Liver (tissue), 9 donors: ENCODE measurements around the gene SLPI. TPM values are rescaled to one million over a fixed set of nuclear protein-coding genes. Genes with fewer than 3 reads are reported as not detected.

Source experiments
- DNase-seq: peaks from one replicate; pipeline ENCODE4 v3.0.0-alpha.2; 2017; ENCODE audit warnings: low spot score
- H3K27ac ChIP-seq, 2 donors: one replicate each; pipeline ENCODE4 v1.7.0; 2013; ENCODE audit warnings: inconsistent platforms in 2 of 2, low read length in 2 of 2, control low read depth in 1 of 2, low read depth in 1 of 2, mild to moderate bottlenecking in 1 of 2
- H3K27me3 ChIP-seq, 4 donors: one replicate each; pipeline versions ENCODE4 v1.6.1 to v1.7.0; 2013; ENCODE audit warnings: low read length in 3 of 4, inconsistent platforms in 1 of 4, mild to moderate bottlenecking in 1 of 4, moderate library complexity in 1 of 4; ENCODE audit not compliant: control insufficient read depth in 4 of 4, insufficient read depth in 4 of 4
- H3K36me3 ChIP-seq, 4 donors: one replicate each; pipeline versions ENCODE4 v1.6.1 to v1.7.0; 2013; ENCODE audit warnings: low read length in 3 of 4, mild to moderate bottlenecking in 3 of 4, low read depth in 1 of 4, moderate library complexity in 1 of 4; ENCODE audit not compliant: control insufficient read depth in 4 of 4, insufficient read depth in 3 of 4
- H3K4me1 ChIP-seq, 4 donors: one replicate each; pipeline versions ENCODE4 v1.6.1 to v1.7.0; 2013; ENCODE audit warnings: low read length in 3 of 4, mild to moderate bottlenecking in 3 of 4, moderate library complexity in 1 of 4; ENCODE audit not compliant: control insufficient read depth in 4 of 4, insufficient read depth in 4 of 4
- H3K4me3 ChIP-seq, 3 donors: one replicate each; pipeline versions ENCODE4 v1.6.1 to v1.7.0; 2013; ENCODE audit warnings: low read length in 3 of 3, control low read depth in 1 of 3, low read depth in 1 of 3, mild to moderate bottlenecking in 1 of 3
- H3K9ac ChIP-seq, 2 donors: one replicate each; pipeline ENCODE4 v1.7.0; 2013; ENCODE audit warnings: low read length in 2 of 2, mild to moderate bottlenecking in 2 of 2, moderate library complexity in 2 of 2, control low read depth in 1 of 2, low read depth in 1 of 2
- H3K9me3 ChIP-seq, 4 donors: one replicate each; pipeline versions ENCODE4 v1.6.1 to v1.7.0; 2013; ENCODE audit warnings: low read length in 3 of 4; ENCODE audit not compliant: control insufficient read depth in 4 of 4
- EGR1 ChIP-seq, 2 donors: IDR thresholded peaks; 2 replicates each; pipeline ENCODE4 v1.6.1; 2016 to 2018; ENCODE audit warnings: antibody characterized with exemption in 2 of 2, low read depth in 2 of 2
- FOXA1 ChIP-seq: IDR thresholded peaks from 2 replicates; pipeline ENCODE4 v1.6.1; 2016; ENCODE audit warnings: antibody characterized with exemption
- FOXA2 ChIP-seq: IDR thresholded peaks from 2 replicates; pipeline ENCODE4 v1.6.1; 2016; ENCODE audit warnings: antibody characterized with exemption
- GABPA ChIP-seq, 2 donors: IDR thresholded peaks in 1 of 2; conservative IDR thresholded peaks in 1 of 2; 2 replicates each; pipeline ENCODE4 v1.6.1; 2016; ENCODE audit warnings: antibody characterized with exemption in 2 of 2, mild to moderate bottlenecking in 1 of 2, moderate library complexity in 1 of 2
- HNF4A ChIP-seq, 2 donors: conservative IDR thresholded peaks; 2 replicates each; pipeline ENCODE4 v1.6.1; 2016; ENCODE audit warnings: antibody characterized with exemption in 2 of 2, mild to moderate bottlenecking in 2 of 2
- HNF4G ChIP-seq: IDR thresholded peaks from 2 replicates; pipeline ENCODE4 v1.6.1; 2016; ENCODE audit warnings: antibody characterized with exemption
- JUND ChIP-seq, 2 donors: IDR thresholded peaks; 2 replicates each; pipeline ENCODE4 v1.6.1; 2016; ENCODE audit warnings: antibody characterized with exemption in 2 of 2
- NR2F2 ChIP-seq: IDR thresholded peaks from 2 replicates; pipeline ENCODE4 v1.6.1; 2016; ENCODE audit warnings: antibody characterized with exemption
- RAD21 ChIP-seq, 2 donors: IDR thresholded peaks; 2 replicates each; pipeline ENCODE4 v1.6.1; 2016; ENCODE audit warnings: antibody characterized with exemption in 2 of 2, mild to moderate bottlenecking in 2 of 2
- RXRA ChIP-seq, 2 donors: IDR thresholded peaks; 2 replicates each; pipeline ENCODE4 v1.6.1; 2017 to 2018; ENCODE audit warnings: antibody characterized with exemption in 2 of 2, mild to moderate bottlenecking in 1 of 2
- SP1 ChIP-seq: IDR thresholded peaks from 2 replicates; pipeline ENCODE4 v1.6.1; 2018; ENCODE audit warnings: antibody characterized with exemption, mild to moderate bottlenecking
- TAF1 ChIP-seq: conservative IDR thresholded peaks from 2 replicates; pipeline ENCODE4 v1.6.1; 2016; ENCODE audit warnings: antibody characterized with exemption, mild to moderate bottlenecking
- YY1 ChIP-seq: IDR thresholded peaks from 2 replicates; pipeline ENCODE4 v1.6.1; 2016; ENCODE audit warnings: antibody characterized with exemption, mild to moderate bottlenecking
- WGBS: extraction: QIAGEN DNeasy Blood & Tissue Kit; methylation state at CpG from one replicate; pipeline ENCODE4 v1.1.7; 2013; 5-methylcytosine and 5-hydroxymethylcytosine counted together
- polyA plus RNA-seq, 2 donors: library from polyadenylated mRNA; stranded (reverse) in 1 of 2; unstranded in 1 of 2; fragments of 200-250 nt in 1 of 2; fragments of >200 nt in 1 of 2; fragmentation: Nextera tagmentation in 1 of 2; extraction: Ambion mirVana in 1 of 2; gene quantifications; one replicate each; pipeline versions ENCODE4 v1.2.1 to v1.2.3, GENCODE V29; 2013 to 2015
- total RNA-seq, 2 donors: library from RNA; depleted of rRNA; stranded (reverse); fragments of >200 nt; gene quantifications; one replicate each; pipeline ENCODE4 v1.2.3, GENCODE V29; 2014
- TF ChIP-seq, protein P1 (sequence below): IDR thresholded peaks from 2 replicates; pipeline ENCODE4 v1.6.1; 2016; ENCODE audit warnings: antibody characterized with exemption
- TF ChIP-seq, protein P2 (sequence below): fragments of 150-350 bp; IDR thresholded peaks from 2 replicates; pipeline ENCODE4 v1.5.1; 2017; ENCODE audit warnings: improper control_type of control experiment, low read depth, low read length; ENCODE audit not compliant: missing input control
- TF ChIP-seq, protein P3 (sequence below): IDR thresholded peaks from 2 replicates; pipeline ENCODE4 v1.6.1; 2016; ENCODE audit warnings: antibody characterized with exemption
- TF ChIP-seq, protein P4 (sequence below): IDR thresholded peaks from 2 replicates; pipeline ENCODE4 v1.6.1; 2016; ENCODE audit warnings: antibody characterized with exemption
- donor health status: healthy.
- donor health status: healthy.
- donor health status: healthy.
- donor health status: healthy.
- donor health status: healthy.

Gene SLPI
- total and polyA plus RNA-seq, 4 donors: 1.9 to 308 (median 93.9) TPM

DNA sequence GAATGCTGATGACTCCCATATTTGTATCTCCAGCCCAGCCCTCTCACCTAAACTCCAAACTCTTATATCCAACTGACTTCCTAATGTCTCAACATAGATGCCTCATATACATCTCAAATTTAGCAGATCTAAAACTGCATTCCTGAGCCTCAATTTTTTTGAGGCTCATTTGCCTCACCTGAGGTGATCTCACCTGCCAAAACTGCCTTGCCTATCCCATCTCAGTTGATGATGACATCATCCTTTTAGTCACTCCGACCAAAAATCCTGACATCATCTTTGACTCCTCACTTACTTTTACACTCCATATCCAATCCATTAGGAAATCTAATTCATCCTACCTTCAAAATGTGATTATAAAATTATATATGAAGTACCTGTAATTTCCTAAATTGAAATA is 25.6 kb upstream of the SLPI start:
- Histone ChIP-seq H3K4me1 (peaks cover 0 to 8% (median 0%) of the 10 kb centered on the region in 4 donors), H3K36me3 (no peaks in the 10 kb centered on the region), H3K9ac (no peak overlapping the region), H3K9me3 (no peaks in the 10 kb centered on the region), H3K27ac (no peak overlapping the region), H3K27me3 (no peaks in the 10 kb centered on the region), H3K4me3 (no peak overlapping the region)
- TF ChIP-seq HNF4G: no peak
- no peak for TF ChIP-seq RAD21 (IDR thresholded peaks at IDR 0.05)
- WGBS: 86% methylated on average over 1 of the region's 1 CpG
- DNase-seq: no peak

DNA sequence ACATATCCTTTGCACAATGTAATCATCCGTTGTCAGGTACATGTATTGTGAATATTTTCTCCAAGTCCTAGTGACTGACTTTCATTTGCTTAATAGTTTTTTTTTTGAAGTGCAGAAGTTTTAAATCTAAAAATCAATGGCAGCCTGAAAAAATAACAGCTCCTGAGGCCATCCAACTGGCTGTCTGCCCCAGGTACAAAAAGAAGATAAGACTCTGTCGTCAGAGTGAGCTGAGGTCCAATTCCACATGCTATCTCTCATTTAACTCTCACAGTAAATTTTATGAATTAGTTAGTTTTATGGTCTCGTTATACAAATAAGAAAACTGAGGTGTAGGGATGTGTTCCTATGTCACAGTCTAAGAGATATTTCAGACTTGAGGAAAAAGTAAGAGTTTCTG is 21.0 kb upstream of the SLPI start:
- WGBS: 29% methylated on average over 3 of the region's 3 CpGs
- no peak overlapping the region for H3K27ac ChIP-seq
- DNase-seq: no peak
- no peak overlapping the region for H3K9ac ChIP-seq
- peaks cover 0 to 11% (median 0%) of the 10 kb centered on the region in 4 donors for H3K4me1 ChIP-seq
- no peaks in the 10 kb centered on the region for H3K36me3 ChIP-seq
- no peak overlapping the region for H3K4me3 ChIP-seq
- H3K9me3 ChIP-seq: no peaks in the 10 kb centered on the region
- no peaks in the 10 kb centered on the region for H3K27me3 ChIP-seq
- TF ChIP-seq, protein P1, sequence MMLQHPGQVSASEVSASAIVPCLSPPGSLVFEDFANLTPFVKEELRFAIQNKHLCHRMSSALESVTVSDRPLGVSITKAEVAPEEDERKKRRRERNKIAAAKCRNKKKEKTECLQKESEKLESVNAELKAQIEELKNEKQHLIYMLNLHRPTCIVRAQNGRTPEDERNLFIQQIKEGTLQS: no peak
- TF ChIP-seq, protein P2, sequence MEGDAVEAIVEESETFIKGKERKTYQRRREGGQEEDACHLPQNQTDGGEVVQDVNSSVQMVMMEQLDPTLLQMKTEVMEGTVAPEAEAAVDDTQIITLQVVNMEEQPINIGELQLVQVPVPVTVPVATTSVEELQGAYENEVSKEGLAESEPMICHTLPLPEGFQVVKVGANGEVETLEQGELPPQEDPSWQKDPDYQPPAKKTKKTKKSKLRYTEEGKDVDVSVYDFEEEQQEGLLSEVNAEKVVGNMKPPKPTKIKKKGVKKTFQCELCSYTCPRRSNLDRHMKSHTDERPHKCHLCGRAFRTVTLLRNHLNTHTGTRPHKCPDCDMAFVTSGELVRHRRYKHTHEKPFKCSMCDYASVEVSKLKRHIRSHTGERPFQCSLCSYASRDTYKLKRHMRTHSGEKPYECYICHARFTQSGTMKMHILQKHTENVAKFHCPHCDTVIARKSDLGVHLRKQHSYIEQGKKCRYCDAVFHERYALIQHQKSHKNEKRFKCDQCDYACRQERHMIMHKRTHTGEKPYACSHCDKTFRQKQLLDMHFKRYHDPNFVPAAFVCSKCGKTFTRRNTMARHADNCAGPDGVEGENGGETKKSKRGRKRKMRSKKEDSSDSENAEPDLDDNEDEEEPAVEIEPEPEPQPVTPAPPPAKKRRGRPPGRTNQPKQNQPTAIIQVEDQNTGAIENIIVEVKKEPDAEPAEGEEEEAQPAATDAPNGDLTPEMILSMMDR: no peak
- TF ChIP-seq EGR1 (IDR thresholded peaks at IDR 0.05; ENCODE audit: low read depth in 2 of 2): no peak
- no peak for TF ChIP-seq NR2F2
- TF ChIP-seq YY1: peak; percentile 65
- TF ChIP-seq RXRA (IDR thresholded peaks at IDR 0.05): peak in 1 of 2 donors; percentile 22
- TF ChIP-seq HNF4A (conservative IDR thresholded peaks at IDR 0.05): peak; percentile 29 to 55
- TF ChIP-seq FOXA2: no peak
- TF ChIP-seq, protein P3, sequence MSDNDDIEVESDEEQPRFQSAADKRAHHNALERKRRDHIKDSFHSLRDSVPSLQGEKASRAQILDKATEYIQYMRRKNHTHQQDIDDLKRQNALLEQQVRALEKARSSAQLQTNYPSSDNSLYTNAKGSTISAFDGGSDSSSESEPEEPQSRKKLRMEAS: peak; percentile 13

DNA sequence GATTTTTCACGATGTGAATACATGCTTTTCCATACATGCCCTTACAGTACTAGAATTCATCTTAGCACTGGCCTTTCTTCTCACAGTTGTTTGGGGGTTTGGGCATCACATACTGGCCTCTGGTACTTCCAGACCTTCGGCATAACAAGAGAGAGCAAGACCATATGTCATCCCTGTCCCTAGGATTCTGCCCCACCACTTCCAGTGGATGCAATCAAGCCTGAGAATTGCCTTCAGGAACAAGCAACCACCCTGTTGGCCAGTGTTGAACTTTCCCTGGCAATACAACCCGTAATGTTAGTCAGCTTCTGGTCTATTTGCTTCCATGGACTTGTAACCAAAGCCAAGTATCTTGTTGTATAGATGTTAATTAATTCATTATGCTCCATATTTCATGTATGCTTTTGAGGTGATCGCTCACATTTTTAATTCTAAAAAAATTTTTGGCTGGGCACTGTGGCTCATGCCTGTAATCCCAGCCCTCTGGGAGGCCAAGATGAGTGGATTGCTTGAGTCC is 15.4 kb upstream of the SLPI start:
- 88% methylated on average over 4 of the region's 4 CpGs for WGBS
- Histone ChIP-seq H3K4me1 (peaks cover 0 to under 1% (median 0%) of the 10 kb centered on the region in 4 donors), H3K27me3 (no peaks in the 10 kb centered on the region), H3K9ac (no peak overlapping the region), H3K27ac (no peak overlapping the region), H3K4me3 (no peak overlapping the region), H3K36me3 (no peaks in the 10 kb centered on the region), H3K9me3 (no peaks in the 10 kb centered on the region)
- TF ChIP-seq GABPA (IDR thresholded peaks at IDR 0.05 in 1 of 2, conservative IDR thresholded peaks at IDR 0.05 in 1 of 2) (no peak), HNF4A (conservative IDR thresholded peaks at IDR 0.05) (no peak), YY1 (no peak), JUND (IDR thresholded peaks at IDR 0.05) (no peak), NR2F2 (no peak), FOXA1 (no peak), TAF1 (no peak), RAD21 (IDR thresholded peaks at IDR 0.05) (no peak), HNF4G (no peak), SP1 (no peak), RXRA (IDR thresholded peaks at IDR 0.05) (no peak)
- TF ChIP-seq, protein P3: no peak
- TF ChIP-seq, protein P4, sequence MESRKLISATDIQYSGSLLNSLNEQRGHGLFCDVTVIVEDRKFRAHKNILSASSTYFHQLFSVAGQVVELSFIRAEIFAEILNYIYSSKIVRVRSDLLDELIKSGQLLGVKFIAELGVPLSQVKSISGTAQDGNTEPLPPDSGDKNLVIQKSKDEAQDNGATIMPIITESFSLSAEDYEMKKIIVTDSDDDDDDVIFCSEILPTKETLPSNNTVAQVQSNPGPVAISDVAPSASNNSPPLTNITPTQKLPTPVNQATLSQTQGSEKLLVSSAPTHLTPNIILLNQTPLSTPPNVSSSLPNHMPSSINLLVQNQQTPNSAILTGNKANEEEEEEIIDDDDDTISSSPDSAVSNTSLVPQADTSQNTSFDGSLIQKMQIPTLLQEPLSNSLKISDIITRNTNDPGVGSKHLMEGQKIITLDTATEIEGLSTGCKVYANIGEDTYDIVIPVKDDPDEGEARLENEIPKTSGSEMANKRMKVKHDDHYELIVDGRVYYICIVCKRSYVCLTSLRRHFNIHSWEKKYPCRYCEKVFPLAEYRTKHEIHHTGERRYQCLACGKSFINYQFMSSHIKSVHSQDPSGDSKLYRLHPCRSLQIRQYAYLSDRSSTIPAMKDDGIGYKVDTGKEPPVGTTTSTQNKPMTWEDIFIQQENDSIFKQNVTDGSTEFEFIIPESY: no peak
- TF ChIP-seq, protein P2: no peak
- DNase-seq: no peak
